ENCODE data around the gene TMEM234.
"Not testable (repeated sequence)": the region's sequence is repeated elsewhere in the genome, so short reads cannot be mapped to it uniquely, and the experiment has no call there.

- not testable (repeated sequence) for TF ChIP-seq CTCF, POLR2A, EP300, POLR2AphosphoS5 (IDR thresholded peaks at IDR 0.05)
Observed at GRCh38 chr1:32263236-32263593, 41.1 kb upstream of the TMEM234 start.
